ENCODE results near the gene CCDC87. TPM values are rescaled to one million over a fixed set of nuclear protein-coding genes. Genes with fewer than 3 reads are reported as not detected.
"Not testable (repeated sequence)": the region's sequence is repeated elsewhere in the genome, so short reads cannot be mapped to it uniquely, and the experiment has no call there.

Gene CCDC87
- total and polyA plus RNA-seq, 4 donors, result 0.21 to 0.77 (median 0.46) TPM

GRCh38 chr11:66586136-66586535 is 6.7 kb downstream of the CCDC87 start:
- Histone ChIP-seq H3K36me3 (ENCODE audit: control insufficient read depth, insufficient read depth, low read length) (no peaks in the 10 kb centered on the region), H3K4me1 (ENCODE audit: control insufficient read depth, insufficient read depth, low read length) (no peaks in the 10 kb centered on the region), H3K9me3 (ENCODE audit: control insufficient read depth, insufficient read depth, low read length) (peaks cover 10% of the 10 kb centered on the region), H3K4me3 (ENCODE audit: low read depth, low read length) (no peak overlapping the region), H3K27me3 (ENCODE audit: control insufficient read depth, insufficient read depth, low read length) (no peaks in the 10 kb centered on the region), H3K27ac (ENCODE audit: low read depth, low read length) (no peak overlapping the region)
- WGBS (ENCODE audit: insufficient coverage), result 71% methylated on average over 2 of the region's 2 CpGs
- DNase-seq (ENCODE audit: low read depth in 4 of 6, low spot score in 6 of 6), result no peak

GRCh38 chr11:66585447-66585846 is 7.4 kb downstream of the CCDC87 start:
- not testable (repeated sequence) for H3K27me3 ChIP-seq (ENCODE audit: control insufficient read depth, insufficient read depth, low read length); H3K27ac ChIP-seq (ENCODE audit: low read depth, low read length); H3K4me1 ChIP-seq (ENCODE audit: control insufficient read depth, insufficient read depth, low read length); H3K36me3 ChIP-seq (ENCODE audit: control insufficient read depth, insufficient read depth, low read length); DNase-seq (ENCODE audit: low read depth in 4 of 6, low spot score in 6 of 6); H3K4me3 ChIP-seq (ENCODE audit: low read depth, low read length); H3K9me3 ChIP-seq (ENCODE audit: control insufficient read depth, insufficient read depth, low read length)
- WGBS (ENCODE audit: insufficient coverage), result no CpG with 5 or more reads among the region's 1 CpG

- H3K27ac ChIP-seq (ENCODE audit: low read depth, low read length); DNase-seq (ENCODE audit: low read depth in 4 of 6, low spot score in 6 of 6); H3K36me3 ChIP-seq (ENCODE audit: control insufficient read depth, insufficient read depth, low read length); H3K4me1 ChIP-seq (ENCODE audit: control insufficient read depth, insufficient read depth, low read length); H3K4me3 ChIP-seq (ENCODE audit: low read depth, low read length); H3K9me3 ChIP-seq (ENCODE audit: control insufficient read depth, insufficient read depth, low read length); H3K27me3 ChIP-seq (ENCODE audit: control insufficient read depth, insufficient read depth, low read length): not testable (repeated sequence)
- 63% methylated on average over 2 of the region's 3 CpGs for WGBS (ENCODE audit: insufficient coverage)
Measured at GRCh38 chr11:66582565-66583147, 10.2 kb downstream of the CCDC87 start.

GRCh38 chr11:66581261-66581660 is 11.6 kb downstream of the CCDC87 start:
- Histone ChIP-seq H3K27me3 (ENCODE audit: control insufficient read depth, insufficient read depth, low read length) (no peaks in the 10 kb centered on the region), H3K27ac (ENCODE audit: low read depth, low read length) (no peak overlapping the region), H3K9me3 (ENCODE audit: control insufficient read depth, insufficient read depth, low read length) (no peaks in the 10 kb centered on the region), H3K4me3 (ENCODE audit: low read depth, low read length) (no peak overlapping the region), H3K36me3 (ENCODE audit: control insufficient read depth, insufficient read depth, low read length) (no peaks in the 10 kb centered on the region), H3K4me1 (ENCODE audit: control insufficient read depth, insufficient read depth, low read length) (peaks cover 7% of the 10 kb centered on the region)
- DNase-seq (ENCODE audit: low read depth in 4 of 6, low spot score in 6 of 6), result no peak
- 75% methylated on average over 2 of the region's 3 CpGs for whole genome bisulfite sequencing (ENCODE audit: insufficient coverage)

GRCh38 chr11:66580803-66581202 is 12.1 kb downstream of the CCDC87 start:
- no peak overlapping the region for H3K27ac ChIP-seq (ENCODE audit: low read depth, low read length)

GRCh38 chr11:66579017-66579606 is 13.8 kb downstream of the CCDC87 start:
- H3K9me3 ChIP-seq (ENCODE audit: control insufficient read depth, insufficient read depth, low read length), result no peaks in the 10 kb centered on the region
- H3K36me3 ChIP-seq (ENCODE audit: control insufficient read depth, insufficient read depth, low read length), result no peaks in the 10 kb centered on the region
- H3K4me1 ChIP-seq (ENCODE audit: control insufficient read depth, insufficient read depth, low read length), result peaks cover 7% of the 10 kb centered on the region
- 28% methylated on average over 17 of the region's 25 CpGs for WGBS (ENCODE audit: insufficient coverage)
- DNase-seq (ENCODE audit: low read depth in 4 of 6, low spot score in 6 of 6), result peak in 5 of 6 donors; percentile 58 to 90 (median 62)
- H3K4me3 ChIP-seq (ENCODE audit: low read depth, low read length), result no peak overlapping the region
- H3K27me3 ChIP-seq (ENCODE audit: control insufficient read depth, insufficient read depth, low read length), result no peaks in the 10 kb centered on the region
- no peak overlapping the region for H3K27ac ChIP-seq (ENCODE audit: low read depth, low read length)

More at GRCh38 chr11:66580803-66581202, 12.1 kb downstream of the CCDC87 start:
- Histone ChIP-seq H3K36me3 (ENCODE audit: control insufficient read depth, insufficient read depth, low read length) (no peaks in the 10 kb centered on the region), H3K9me3 (ENCODE audit: control insufficient read depth, insufficient read depth, low read length) (no peaks in the 10 kb centered on the region), H3K4me1 (ENCODE audit: control insufficient read depth, insufficient read depth, low read length) (peaks cover 7% of the 10 kb centered on the region), H3K27me3 (ENCODE audit: control insufficient read depth, insufficient read depth, low read length) (no peaks in the 10 kb centered on the region), H3K4me3 (ENCODE audit: low read depth, low read length) (no peak overlapping the region)
- 91% methylated on average over 5 of the region's 5 CpGs for WGBS (ENCODE audit: insufficient coverage)
- no peak for DNase-seq (ENCODE audit: low read depth in 4 of 6, low spot score in 6 of 6)

GRCh38 chr11:66570850-66571180 is 22.0 kb downstream of the CCDC87 start:
- H3K27ac ChIP-seq (ENCODE audit: low read depth, low read length), result no peak overlapping the region
- WGBS (ENCODE audit: insufficient coverage), result 83% methylated on average over 1 of the region's 2 CpGs

GRCh38 chr11:66570079-66570849 is 22.6 kb downstream of the CCDC87 start:
- Histone ChIP-seq H3K9me3 (ENCODE audit: control insufficient read depth, insufficient read depth, low read length) (no peaks in the 10 kb centered on the region), H3K27me3 (ENCODE audit: control insufficient read depth, insufficient read depth, low read length) (no peaks in the 10 kb centered on the region), H3K27ac (ENCODE audit: low read depth, low read length) (no peak overlapping the region), H3K4me3 (ENCODE audit: low read depth, low read length) (no peak overlapping the region), H3K4me1 (ENCODE audit: control insufficient read depth, insufficient read depth, low read length) (peaks cover 14% of the 10 kb centered on the region), H3K36me3 (ENCODE audit: control insufficient read depth, insufficient read depth, low read length) (peaks cover 21% of the 10 kb centered on the region)
- 0% methylated on average over 1 of the region's 5 CpGs for WGBS (ENCODE audit: insufficient coverage)
- DNase-seq (ENCODE audit: low read depth in 4 of 6, low spot score in 6 of 6), result no peak

More at GRCh38 chr11:66570850-66571180, 22.0 kb downstream of the CCDC87 start:
- peaks cover 14% of the 10 kb centered on the region for H3K4me1 ChIP-seq (ENCODE audit: control insufficient read depth, insufficient read depth, low read length)
- no peaks in the 10 kb centered on the region for H3K9me3 ChIP-seq (ENCODE audit: control insufficient read depth, insufficient read depth, low read length)
- H3K4me3 ChIP-seq (ENCODE audit: low read depth, low read length), result no peak overlapping the region
- no peaks in the 10 kb centered on the region for H3K27me3 ChIP-seq (ENCODE audit: control insufficient read depth, insufficient read depth, low read length)
- DNase-seq (ENCODE audit: low read depth in 4 of 6, low spot score in 6 of 6), result no peak
- H3K36me3 ChIP-seq (ENCODE audit: control insufficient read depth, insufficient read depth, low read length), result peaks cover 16% of the 10 kb centered on the region

GRCh38 chr11:66569076-66569475 is 23.8 kb downstream of the CCDC87 start:
- no peaks in the 10 kb centered on the region for H3K27me3 ChIP-seq (ENCODE audit: control insufficient read depth, insufficient read depth, low read length)
- H3K27ac ChIP-seq (ENCODE audit: low read depth, low read length), result no peak overlapping the region
- no peaks in the 10 kb centered on the region for H3K9me3 ChIP-seq (ENCODE audit: control insufficient read depth, insufficient read depth, low read length)
- H3K4me3 ChIP-seq (ENCODE audit: low read depth, low read length), result no peak overlapping the region
- H3K36me3 ChIP-seq (ENCODE audit: control insufficient read depth, insufficient read depth, low read length), result peaks cover 30% of the 10 kb centered on the region
- H3K4me1 ChIP-seq (ENCODE audit: control insufficient read depth, insufficient read depth, low read length), result peaks cover 14% of the 10 kb centered on the region
- DNase-seq (ENCODE audit: low read depth in 4 of 6, low spot score in 6 of 6), result no peak
- WGBS (ENCODE audit: insufficient coverage), result 79% methylated on average over 5 of the region's 7 CpGs
